HG03280 (cell line): Measurements from ENCODE around the gene NUDT13.

Experiments
- ATAC-seq: cut with Tn5 transposase; IDR thresholded peaks from one replicate; pipeline ENCODE4 v1.9.1; 2021; ENCODE audit warnings: mild to moderate bottlenecking, moderate library complexity; ENCODE audit not compliant: unreplicated experiment

NUDT13 gene

DNA sequence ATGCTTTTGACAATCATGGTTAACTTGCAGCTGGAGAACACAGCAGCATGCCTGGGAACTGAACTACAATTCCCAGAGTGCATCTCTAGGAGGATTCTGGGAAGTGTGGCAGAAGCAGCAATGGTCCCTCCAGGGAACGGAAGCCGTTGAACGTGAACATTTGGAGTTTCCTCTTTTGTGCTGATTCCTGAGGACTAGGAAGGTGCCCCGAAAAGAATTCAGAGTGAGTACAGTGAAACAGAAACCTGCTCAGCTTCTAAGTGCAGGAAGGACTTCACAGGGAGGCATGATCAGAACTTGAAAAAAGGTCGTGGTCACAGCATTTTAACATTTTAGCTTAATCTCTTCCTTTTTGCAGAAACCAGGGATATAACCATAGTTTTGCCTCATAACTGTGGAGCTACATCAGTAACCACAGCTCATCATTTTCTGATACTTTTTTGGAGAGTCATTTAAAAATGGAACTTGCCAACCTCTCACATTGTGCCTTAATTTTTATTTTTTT lies at the start of gene NUDT13:
TSS of gene NUDT13 (plus strand) at position 111 of the 505 bp plus-strand sequence. CDS start 3,911 bp downstream, outside the sequence.
- no peak for ATAC-seq

DNA sequence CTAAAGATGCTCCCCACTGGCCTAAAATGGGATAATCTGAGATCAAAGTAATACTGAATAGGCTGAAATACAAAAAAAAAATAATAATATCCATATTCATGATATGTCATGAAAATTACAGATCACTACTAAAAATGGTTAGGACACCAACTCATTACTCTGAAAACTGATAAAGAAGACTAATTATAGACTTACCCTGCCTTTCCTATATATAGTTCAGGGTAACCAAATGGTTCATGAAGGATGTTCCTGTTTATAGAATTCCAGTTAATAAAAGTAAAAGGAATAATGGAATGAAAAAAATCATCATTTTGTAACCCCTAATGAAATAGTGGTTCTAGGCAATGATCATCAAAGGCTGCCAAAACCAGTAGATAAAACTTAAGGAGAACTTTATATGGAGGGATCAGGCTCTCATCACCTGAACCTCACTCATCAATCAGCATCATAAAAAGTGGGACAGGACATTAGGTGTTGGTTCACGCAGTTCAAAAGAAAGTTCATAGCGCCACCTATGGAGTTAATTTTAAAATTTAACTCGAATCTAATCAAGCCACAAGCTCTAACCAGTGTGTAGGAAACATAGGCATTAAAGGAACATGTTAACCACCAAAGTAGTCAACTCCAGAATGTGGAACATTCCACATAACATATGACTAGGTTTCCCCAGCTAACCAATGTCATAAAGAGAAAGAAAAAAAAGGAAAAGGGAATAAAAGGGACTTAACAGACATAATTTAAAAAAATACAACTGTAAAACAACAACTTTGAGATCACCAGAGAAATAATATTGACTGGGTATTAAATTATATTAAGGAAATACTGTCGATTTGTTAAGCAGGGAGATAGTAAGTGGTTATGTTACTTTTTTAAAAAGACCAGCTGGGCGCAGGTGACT lies 49.3 kb upstream of the NUDT13 start:
- no peak for ATAC-seq

- no peak for ATAC-seq
Observed at GRCh38 chr10:73061743-73062142, 48.5 kb upstream of the NUDT13 start.

DNA sequence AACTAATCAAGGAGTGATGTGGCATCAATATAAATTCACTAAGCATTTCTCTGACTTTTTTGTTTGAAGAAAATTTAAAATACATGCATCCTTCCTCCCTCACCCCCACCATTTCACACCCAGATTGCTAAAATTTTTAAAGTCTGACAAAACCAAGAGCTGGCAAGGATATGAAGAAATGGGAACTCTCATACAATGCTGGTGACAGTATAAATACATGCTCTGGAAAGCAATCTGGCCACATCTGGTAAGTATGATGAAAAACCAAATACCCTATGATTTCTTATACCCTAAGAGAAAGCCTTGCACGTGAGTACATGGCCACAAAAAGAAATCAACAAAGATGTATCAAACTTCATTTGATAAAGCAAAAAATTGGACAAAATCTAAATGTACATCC lies 44.8 kb upstream of the NUDT13 start:
- ATAC-seq, result no peak

- ATAC-seq, result no peak
Observed at GRCh38 chr10:73073627-73074026, 36.6 kb upstream of the NUDT13 start.

- ATAC-seq, result no peak
Observed at GRCh38 chr10:73075829-73076228, 34.4 kb upstream of the NUDT13 start.

DNA sequence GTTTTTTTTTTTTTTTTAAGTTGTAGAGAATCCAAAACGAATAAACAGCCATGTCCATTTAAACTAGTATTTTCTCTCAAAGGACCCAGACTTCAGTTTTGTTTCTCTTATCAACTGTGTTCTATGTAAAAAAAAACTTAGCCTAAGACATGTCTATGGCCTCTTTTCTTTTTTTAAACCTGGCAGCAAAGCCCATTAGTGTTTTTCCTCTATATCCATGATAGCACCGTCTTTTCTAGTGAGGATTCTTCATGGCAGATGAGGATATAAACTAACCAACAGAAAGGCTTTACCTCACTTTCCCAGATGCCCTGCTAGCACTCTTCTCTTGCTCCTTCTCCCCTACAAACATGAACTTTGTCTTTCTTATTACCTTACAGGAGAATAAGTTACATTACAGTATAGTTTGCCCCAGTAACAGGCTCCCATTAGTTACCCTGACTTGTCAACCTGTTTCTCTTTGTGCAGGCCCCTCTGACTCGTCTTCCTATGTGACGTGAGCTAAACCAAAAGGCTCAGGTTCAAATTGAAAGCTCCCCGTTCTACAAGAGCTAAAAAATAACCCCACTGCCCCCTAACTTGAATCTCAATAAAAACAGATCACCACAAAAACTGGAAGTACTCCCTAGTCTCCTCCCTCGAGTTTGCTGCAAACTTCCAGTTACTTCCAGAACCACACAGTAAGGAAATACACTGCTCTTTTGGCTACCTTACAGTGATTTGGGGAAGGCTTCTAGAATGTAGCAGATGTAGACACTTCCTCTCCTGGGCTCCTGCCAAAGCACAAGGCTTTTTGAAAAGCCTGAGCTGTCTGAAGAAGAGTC lies 33.7 kb upstream of the NUDT13 start:
- ATAC-seq, result no peak

GRCh38 chr10:73079779-73080541 lies 30.3 kb upstream of the NUDT13 start:
- ATAC-seq, result peak; percentile 49

GRCh38 chr10:73083221-73083620 lies 27.0 kb upstream of the NUDT13 start:
- no peak for ATAC-seq

- ATAC-seq, result no peak
Observed at GRCh38 chr10:73084209-73084608, 26.0 kb upstream of the NUDT13 start.

- no peak for ATAC-seq
Observed at GRCh38 chr10:73086816-73087215, 23.4 kb upstream of the NUDT13 start.

GRCh38 chr10:73088304-73088703 lies 22.0 kb upstream of the NUDT13 start:
- no peak for ATAC-seq

GRCh38 chr10:73092830-73093229 lies 17.4 kb upstream of the NUDT13 start:
- no peak for ATAC-seq

DNA sequence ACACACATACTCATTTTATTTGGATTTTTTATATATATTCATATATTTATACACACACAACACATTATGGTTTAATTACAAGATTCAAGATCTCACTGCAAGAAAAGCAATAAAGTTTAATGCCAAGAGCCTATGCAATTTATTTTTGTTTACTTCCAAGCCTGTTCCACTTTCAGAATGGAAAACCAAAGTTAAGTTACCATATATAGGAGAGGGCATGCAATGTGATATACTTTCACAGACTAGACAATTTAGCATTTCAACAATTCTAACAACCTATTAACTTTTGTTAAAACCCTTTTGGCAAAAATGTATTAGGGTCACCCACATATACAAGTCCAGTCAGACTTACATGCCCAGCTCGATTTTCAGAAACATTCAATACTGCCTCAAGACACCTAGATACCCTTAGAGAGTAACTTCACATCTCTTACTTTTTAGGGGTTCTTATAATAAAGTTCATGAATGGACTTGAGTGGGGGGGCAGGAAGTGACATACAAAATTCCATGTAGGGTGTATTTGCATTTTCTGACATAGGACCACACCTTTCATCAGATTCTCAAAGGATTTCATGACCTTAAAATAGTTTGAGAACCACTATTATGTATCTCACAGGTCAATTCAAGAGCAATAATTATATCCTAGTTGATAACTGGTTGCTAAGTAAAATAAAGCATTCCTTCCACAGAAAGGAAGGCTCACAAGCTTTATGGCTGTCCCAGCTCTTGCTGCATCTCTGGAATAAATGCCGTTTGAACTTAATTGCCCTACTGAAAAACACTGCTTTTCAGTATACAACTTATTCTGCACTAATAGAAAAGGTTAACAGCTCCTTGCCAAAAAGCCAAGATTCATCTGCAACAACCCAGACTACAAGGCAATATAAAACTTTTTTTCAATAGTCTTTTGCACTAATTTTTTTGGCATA lies 16.1 kb upstream of the NUDT13 start:
- no peak for ATAC-seq

DNA sequence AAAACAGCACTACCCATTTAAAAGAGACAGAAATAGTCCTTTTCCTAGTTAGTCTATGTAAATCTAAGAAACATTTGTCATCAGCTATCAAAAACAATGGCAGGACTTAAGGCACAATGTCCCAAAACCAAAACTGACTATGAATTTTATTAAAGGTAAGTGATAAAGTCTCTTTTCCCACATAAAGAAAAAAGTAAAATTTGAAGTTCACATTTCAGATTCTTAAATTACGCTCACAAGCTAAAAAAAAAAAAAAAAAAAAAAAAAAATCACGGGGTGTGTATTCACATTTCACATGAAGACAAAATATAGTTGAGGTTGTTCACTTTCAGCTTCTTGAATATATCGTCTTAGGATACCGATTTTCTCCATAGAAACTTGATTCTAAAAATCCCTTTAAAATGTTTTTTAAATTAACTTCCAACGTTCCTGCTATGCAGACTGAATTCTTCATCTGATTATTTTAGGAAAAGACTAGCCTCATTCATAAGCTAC lies 15.2 kb upstream of the NUDT13 start:
- no peak for ATAC-seq

GRCh38 chr10:73095481-73096021 lies 14.7 kb upstream of the NUDT13 start:
- ATAC-seq, result no peak

GRCh38 chr10:73096041-73096448 lies 14.2 kb upstream of the NUDT13 start:
- peak; percentile 25 for ATAC-seq

DNA sequence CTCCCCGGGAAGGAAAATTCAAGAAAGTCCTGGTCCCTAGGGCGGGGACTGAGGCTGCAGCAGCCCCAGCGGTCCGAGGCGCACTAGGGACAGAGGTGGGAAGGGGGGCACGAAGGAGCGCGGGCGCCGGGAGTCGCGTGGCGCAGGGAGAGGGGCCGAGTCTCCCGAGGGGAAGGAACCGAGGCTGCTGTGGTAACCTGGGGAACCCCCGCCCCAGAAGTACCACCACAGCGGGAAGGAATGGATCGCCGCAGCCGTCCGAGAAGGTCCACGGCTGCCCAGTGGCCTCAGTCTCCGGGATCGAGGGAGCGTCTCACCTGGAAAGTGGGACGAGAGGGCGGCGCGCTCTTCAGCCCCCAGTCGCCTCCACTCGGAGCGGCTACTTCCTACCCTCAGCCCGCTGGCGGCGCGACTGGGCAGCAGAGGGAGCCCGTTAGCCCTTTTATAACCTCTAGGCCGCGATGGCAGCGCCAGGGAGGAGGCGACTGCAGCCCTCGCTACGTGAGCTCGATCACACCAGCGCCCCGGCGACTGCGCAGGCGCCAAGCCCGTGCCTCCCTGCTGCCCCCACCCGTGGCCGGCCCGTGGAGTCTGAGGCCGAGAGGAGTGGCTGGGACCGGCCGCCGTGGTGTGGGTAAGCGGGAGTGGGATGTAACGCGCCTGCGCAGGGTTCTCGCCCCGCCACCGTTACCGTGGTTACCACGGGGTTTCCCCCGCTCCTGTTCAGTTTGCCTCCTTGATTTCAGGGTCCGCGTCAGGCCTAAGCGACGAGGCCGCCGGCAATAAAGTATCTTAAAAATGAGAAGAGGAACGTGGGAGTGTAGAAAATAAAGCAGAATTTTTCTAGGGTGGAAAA lies 13.6 kb upstream of the NUDT13 start, which contains the start of gene P4HA1:
TSS of gene P4HA1 (minus strand) at position 418 of the 856 bp plus-strand sequence. CDS start 21,983 bp downstream, outside the sequence.
- ATAC-seq, result peak; percentile 92
